ENCODE data around the gene BAZ2B.
"Not testable (repeated sequence)": the region's sequence is repeated elsewhere in the genome, so short reads cannot be mapped to it uniquely, and the experiment has no call there.

BAZ2B gene

DNA sequence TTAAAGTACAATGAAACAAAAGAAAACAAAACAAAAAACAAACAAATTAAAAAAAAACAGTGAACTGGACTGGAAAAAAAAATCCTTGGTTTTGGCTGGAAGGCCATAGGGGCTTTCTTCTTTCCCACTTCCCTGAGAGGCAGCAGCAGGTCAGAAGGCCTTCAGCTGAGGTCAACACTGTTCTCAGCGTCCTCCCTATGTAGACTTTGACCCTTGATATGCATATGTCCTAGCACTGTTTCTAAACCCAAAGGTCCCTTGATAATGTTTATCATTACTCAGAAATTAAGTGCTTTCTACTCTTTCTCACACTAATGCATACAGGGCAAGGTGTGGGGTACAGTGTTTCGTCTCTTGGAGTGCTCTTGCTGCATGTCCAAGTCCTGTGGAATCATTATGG, 254.3 kb downstream of the BAZ2B start:
- Histone ChIP-seq H3K27me3 (ENCODE audit: control insufficient read depth, insufficient read depth, low read length) (no peaks in the 10 kb centered on the region), H3K4me1 (ENCODE audit: control insufficient read depth, insufficient read depth, low read length) (no peaks in the 10 kb centered on the region; the same call in 1 of the 2 replicates), H3K27ac (ENCODE audit: low read length) (no peak overlapping the region), H3K4me3 (ENCODE audit: low read length) (no peak overlapping the region), H3K36me3 (ENCODE audit: control insufficient read depth, insufficient read depth, low read length) (no peaks in the 10 kb centered on the region), H3K9me3 (ENCODE audit: control insufficient read depth, insufficient read depth, low read length) (no peaks in the 10 kb centered on the region)
- no CpG with 5 or more reads among the region's 2 CpGs for WGBS (ENCODE audit: insufficient coverage, insufficient read length)
- no peak for DNase-seq (ENCODE audit: low read depth, low spot score)

- not testable (repeated sequence) for H3K9me3 ChIP-seq (ENCODE audit: control insufficient read depth, insufficient read depth, low read length); H3K4me1 ChIP-seq (ENCODE audit: control insufficient read depth, insufficient read depth, low read length); DNase-seq (ENCODE audit: low read depth, low spot score); H3K36me3 ChIP-seq (ENCODE audit: control insufficient read depth, insufficient read depth, low read length); H3K27me3 ChIP-seq (ENCODE audit: control insufficient read depth, insufficient read depth, low read length); H3K27ac ChIP-seq (ENCODE audit: low read length); H3K4me3 ChIP-seq (ENCODE audit: low read length)
- WGBS (ENCODE audit: insufficient coverage, insufficient read length) = no CpG with 5 or more reads among the region's 3 CpGs
Observed at GRCh38 chr2:159361603-159362002, 254.7 kb downstream of the BAZ2B start.

- Histone ChIP-seq H3K36me3 (ENCODE audit: control insufficient read depth, insufficient read depth, low read length) (no peaks in the 10 kb centered on the region), H3K27me3 (ENCODE audit: control insufficient read depth, insufficient read depth, low read length) (no peaks in the 10 kb centered on the region), H3K9me3 (ENCODE audit: control insufficient read depth, insufficient read depth, low read length) (no peaks in the 10 kb centered on the region), H3K4me3 (ENCODE audit: low read length) (no peak overlapping the region), H3K27ac (ENCODE audit: low read length) (no peak overlapping the region), H3K4me1 (ENCODE audit: control insufficient read depth, insufficient read depth, low read length) (no peaks in the 10 kb centered on the region)
- DNase-seq (ENCODE audit: low read depth, low spot score) = no peak
- WGBS (ENCODE audit: insufficient coverage, insufficient read length) = no CpG with 5 or more reads among the region's 8 CpGs
Observed at GRCh38 chr2:159356053-159356554, 260.2 kb downstream of the BAZ2B start.

GRCh38 chr2:159351977-159352376, 264.4 kb downstream of the BAZ2B start:
- no peak for DNase-seq (ENCODE audit: low read depth, low spot score)
- H3K9me3 ChIP-seq (ENCODE audit: control insufficient read depth, insufficient read depth, low read length) = no peaks in the 10 kb centered on the region
- peaks cover 2% of the 10 kb centered on the region; the same call in 1 of the 2 replicates for H3K36me3 ChIP-seq (ENCODE audit: control insufficient read depth, insufficient read depth, low read length)
- H3K4me3 ChIP-seq (ENCODE audit: low read length) = no peak overlapping the region
- no peaks in the 10 kb centered on the region for H3K4me1 ChIP-seq (ENCODE audit: control insufficient read depth, insufficient read depth, low read length)
- no CpG with 5 or more reads among the region's 3 CpGs for WGBS (ENCODE audit: insufficient coverage, insufficient read length)
- H3K27ac ChIP-seq (ENCODE audit: low read length) = no peak overlapping the region
- no peaks in the 10 kb centered on the region for H3K27me3 ChIP-seq (ENCODE audit: control insufficient read depth, insufficient read depth, low read length)

- peaks cover 2% of the 10 kb centered on the region; the same call in 1 of the 2 replicates for H3K36me3 ChIP-seq (ENCODE audit: control insufficient read depth, insufficient read depth, low read length)
- DNase-seq (ENCODE audit: low read depth, low spot score) = no peak
- no peaks in the 10 kb centered on the region for H3K27me3 ChIP-seq (ENCODE audit: control insufficient read depth, insufficient read depth, low read length)
- no peaks in the 10 kb centered on the region for H3K4me1 ChIP-seq (ENCODE audit: control insufficient read depth, insufficient read depth, low read length)
- H3K27ac ChIP-seq (ENCODE audit: low read length) = no peak overlapping the region
- WGBS (ENCODE audit: insufficient coverage, insufficient read length) = no CpG with 5 or more reads among the region's 6 CpGs
- no peaks in the 10 kb centered on the region for H3K9me3 ChIP-seq (ENCODE audit: control insufficient read depth, insufficient read depth, low read length)
- H3K4me3 ChIP-seq (ENCODE audit: low read length) = no peak overlapping the region
Observed at GRCh38 chr2:159349674-159350299, 266.6 kb downstream of the BAZ2B start.

DNA sequence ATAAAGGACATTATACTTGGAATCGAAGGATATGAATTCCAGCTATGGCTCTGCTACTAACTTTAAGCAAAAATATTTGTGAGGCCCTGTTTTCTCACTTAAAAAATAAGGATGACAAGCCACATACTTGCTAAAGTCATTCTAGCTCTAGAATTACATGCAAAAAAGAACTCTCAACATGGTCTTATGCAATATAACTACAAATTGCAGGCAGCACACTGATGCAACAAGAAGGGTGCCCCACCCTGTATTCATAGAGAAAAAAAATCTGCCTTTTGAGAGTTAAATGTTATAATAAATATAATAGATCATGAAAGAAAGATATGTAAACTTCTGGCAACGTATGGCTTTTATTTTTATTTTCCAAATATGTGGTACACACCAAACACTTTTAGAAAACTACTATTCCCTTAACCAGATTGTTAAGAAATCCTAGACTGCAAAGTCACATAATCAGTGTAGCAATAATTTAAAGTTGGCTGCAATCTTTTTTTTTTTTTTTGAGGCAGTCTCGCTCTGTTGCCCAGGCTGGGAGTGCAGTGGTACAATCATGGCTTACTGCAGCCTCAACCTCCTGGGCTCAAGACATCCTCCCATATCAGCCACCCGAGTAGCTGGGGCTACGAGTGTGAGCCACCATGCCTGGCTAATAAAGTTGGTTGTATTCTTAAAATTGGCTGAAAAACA, 289.6 kb downstream of the BAZ2B start:
- no peak for DNase-seq (ENCODE audit: low read depth, low spot score)
- no peaks in the 10 kb centered on the region for H3K27me3 ChIP-seq (ENCODE audit: control insufficient read depth, insufficient read depth, low read length)
- no peaks in the 10 kb centered on the region for H3K9me3 ChIP-seq (ENCODE audit: control insufficient read depth, insufficient read depth, low read length)
- H3K4me3 ChIP-seq (ENCODE audit: low read length) = no peak overlapping the region
- no peaks in the 10 kb centered on the region for H3K4me1 ChIP-seq (ENCODE audit: control insufficient read depth, insufficient read depth, low read length)
- H3K27ac ChIP-seq (ENCODE audit: low read length) = no peak overlapping the region
- no CpG with 5 or more reads among the region's 5 CpGs for WGBS (ENCODE audit: insufficient coverage, insufficient read length)
- no peaks in the 10 kb centered on the region for H3K36me3 ChIP-seq (ENCODE audit: control insufficient read depth, insufficient read depth, low read length)

- Histone ChIP-seq H3K27me3 (ENCODE audit: control insufficient read depth, insufficient read depth, low read length) (no peaks in the 10 kb centered on the region), H3K9me3 (ENCODE audit: control insufficient read depth, insufficient read depth, low read length) (no peaks in the 10 kb centered on the region)
- DNase-seq (ENCODE audit: low read depth, low spot score) = no peak
Observed at GRCh38 chr2:159322419-159322818, 293.9 kb downstream of the BAZ2B start.

DNA sequence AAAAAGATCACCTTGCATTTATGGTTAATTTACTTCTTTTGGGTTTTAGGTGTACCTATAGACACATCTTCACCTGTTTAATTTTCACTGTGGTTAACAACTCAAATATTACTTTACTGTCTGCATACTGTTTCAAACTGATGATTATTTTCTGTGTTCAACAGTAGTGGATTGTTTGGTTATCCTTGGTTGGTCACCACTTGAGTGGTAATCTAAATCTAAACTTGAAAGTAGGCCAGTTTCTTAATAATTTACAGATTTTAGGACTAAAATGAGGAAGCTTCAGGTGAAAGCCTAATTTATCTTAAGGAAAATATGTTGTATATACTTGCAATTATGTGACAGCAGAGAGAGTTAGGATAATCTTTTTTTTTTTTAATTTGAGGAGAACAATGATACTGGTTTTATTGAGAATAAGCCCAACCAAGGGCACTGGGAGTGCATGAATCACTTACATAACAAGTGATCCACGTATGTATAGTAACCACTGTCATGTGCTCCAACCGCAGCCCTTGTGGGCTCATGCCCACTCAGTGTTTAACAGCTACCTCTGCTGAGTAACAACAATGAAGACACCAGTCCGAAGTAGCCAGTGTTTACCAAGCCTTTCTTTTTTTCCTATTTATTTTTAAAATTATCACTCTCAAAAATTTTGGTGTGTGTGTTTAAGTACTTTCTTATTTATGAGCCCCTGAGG, 298.8 kb downstream of the BAZ2B start:
- H3K9me3 ChIP-seq (ENCODE audit: control insufficient read depth, insufficient read depth, low read length) = no peaks in the 10 kb centered on the region
- H3K4me1 ChIP-seq (ENCODE audit: control insufficient read depth, insufficient read depth, low read length) = no peaks in the 10 kb centered on the region
- no peak overlapping the region for H3K4me3 ChIP-seq (ENCODE audit: low read length)
- H3K36me3 ChIP-seq (ENCODE audit: control insufficient read depth, insufficient read depth, low read length) = no peaks in the 10 kb centered on the region
- H3K27ac ChIP-seq (ENCODE audit: low read length) = no peak overlapping the region
- DNase-seq (ENCODE audit: low read depth, low spot score) = no peak
- no CpG with 5 or more reads among the region's 3 CpGs for WGBS (ENCODE audit: insufficient coverage, insufficient read length)
- no peaks in the 10 kb centered on the region for H3K27me3 ChIP-seq (ENCODE audit: control insufficient read depth, insufficient read depth, low read length)

More at GRCh38 chr2:159322419-159322818, 293.9 kb downstream of the BAZ2B start:
- no peak overlapping the region for H3K4me3 ChIP-seq (ENCODE audit: low read length)
- no peaks in the 10 kb centered on the region for H3K4me1 ChIP-seq (ENCODE audit: control insufficient read depth, insufficient read depth, low read length)
- no peak overlapping the region for H3K27ac ChIP-seq (ENCODE audit: low read length)
- H3K36me3 ChIP-seq (ENCODE audit: control insufficient read depth, insufficient read depth, low read length) = no peaks in the 10 kb centered on the region

DNA sequence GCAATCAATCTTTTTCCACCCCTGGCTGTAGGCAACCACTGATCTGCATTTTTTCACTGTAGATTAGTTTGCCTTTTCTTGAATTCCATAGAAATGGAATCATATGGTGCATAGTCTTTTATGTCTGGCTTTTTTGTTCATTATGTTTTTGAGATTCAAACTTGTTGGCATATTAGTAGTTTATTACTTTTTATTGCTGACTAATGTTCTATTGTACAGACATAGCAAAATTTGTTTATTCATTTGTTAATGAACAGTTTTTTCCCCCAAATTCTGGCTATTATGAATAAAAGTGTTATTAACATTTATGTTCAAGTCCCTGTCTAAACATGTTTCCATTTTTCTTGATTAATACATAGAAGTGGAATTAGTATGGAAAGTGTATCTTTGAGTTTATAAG, 308.4 kb downstream of the BAZ2B start:
- H3K4me3 ChIP-seq (ENCODE audit: low read length) = no peak overlapping the region
- H3K4me1 ChIP-seq (ENCODE audit: control insufficient read depth, insufficient read depth, low read length) = no peaks in the 10 kb centered on the region
- H3K9me3 ChIP-seq (ENCODE audit: control insufficient read depth, insufficient read depth, low read length) = no peaks in the 10 kb centered on the region
- no peaks in the 10 kb centered on the region for H3K27me3 ChIP-seq (ENCODE audit: control insufficient read depth, insufficient read depth, low read length)
- DNase-seq (ENCODE audit: low read depth, low spot score) = no peak
- H3K27ac ChIP-seq (ENCODE audit: low read length) = no peak overlapping the region
- no peaks in the 10 kb centered on the region for H3K36me3 ChIP-seq (ENCODE audit: control insufficient read depth, insufficient read depth, low read length)

DNA sequence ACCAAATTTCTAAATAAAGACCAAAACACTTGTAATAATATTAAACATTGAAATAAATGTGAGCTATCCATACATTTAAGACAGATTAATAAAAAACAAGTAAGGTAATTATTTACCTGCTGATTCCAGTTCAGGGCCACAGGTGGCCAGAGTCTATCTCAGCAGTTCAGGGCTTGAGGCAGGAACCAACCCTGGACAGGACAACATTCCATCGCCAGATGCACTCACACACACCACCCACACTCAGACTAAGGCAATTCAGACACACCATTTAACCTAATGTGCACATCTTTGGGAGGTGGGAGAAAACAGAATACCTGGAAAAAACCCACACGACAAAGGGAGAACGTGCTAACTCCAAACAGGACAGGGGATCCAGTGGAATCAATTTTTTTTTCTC, 315.8 kb downstream of the BAZ2B start:
- no peak for DNase-seq (ENCODE audit: low read depth, low spot score)
- Histone ChIP-seq H3K4me1 (ENCODE audit: control insufficient read depth, insufficient read depth, low read length) (no peaks in the 10 kb centered on the region), H3K36me3 (ENCODE audit: control insufficient read depth, insufficient read depth, low read length) (no peaks in the 10 kb centered on the region), H3K9me3 (ENCODE audit: control insufficient read depth, insufficient read depth, low read length) (no peaks in the 10 kb centered on the region), H3K4me3 (ENCODE audit: low read length) (no peak overlapping the region), H3K27ac (ENCODE audit: low read length) (no peak overlapping the region), H3K27me3 (ENCODE audit: control insufficient read depth, insufficient read depth, low read length) (no peaks in the 10 kb centered on the region)
- no CpG with 5 or more reads among the region's 3 CpGs for WGBS (ENCODE audit: insufficient coverage, insufficient read length)

All from iPS DF 6.9 (cell line).